HepG2 (cell line): ENCODE results near the gene MSS51. TPM values are rescaled to one million over a fixed set of nuclear protein-coding genes. Genes with fewer than 3 reads are reported as not detected.
A peak's percentile ranks its signal among the peaks of the same experiment; 100 is the strongest.

Experiments used
- HMG20B ChIP-seq: conservative IDR thresholded peaks from 2 replicates; pipeline ENCODE4 v1.6.1; 2016; ENCODE audit warnings: missing genetic modification reagents, missing compliant biosample characterization
- KAT8 ChIP-seq: IDR thresholded peaks from 2 replicates; pipeline ENCODE4 v1.6.1; 2016; ENCODE audit warnings: missing genetic modification reagents, missing compliant biosample characterization
- KDM6A ChIP-seq: IDR thresholded peaks from 2 replicates; pipeline ENCODE4 v1.6.1; 2016; ENCODE audit warnings: low read depth
- PHF5A ChIP-seq: IDR thresholded peaks from one replicate; pipeline ENCODE4 v1.6.1; 2018; ENCODE audit warnings: low read depth, missing genetic modification reagents; ENCODE audit not compliant: unreplicated experiment
- SKI ChIP-seq: fragments of 450-650 bp; IDR thresholded peaks from one replicate; pipeline ENCODE4 v1.6.1; 2018; ENCODE audit warnings: mild to moderate bottlenecking; ENCODE audit not compliant: partially characterized antibody
- SNAI1 ChIP-seq: sonication (generic); formaldehyde crosslinking; IDR thresholded peaks from 2 replicates; pipeline ENCODE4 v1.5.0; 2020; ENCODE audit warnings: mild to moderate bottlenecking, missing genetic modification reagents, borderline replicate concordance
- TRIM24 ChIP-seq: sonication (generic); formaldehyde crosslinking; IDR thresholded peaks from 2 replicates; pipeline ENCODE4 v1.8.0; 2022; ENCODE audit warnings: mild to moderate bottlenecking, missing genetic modification reagents
- ZNF563 ChIP-seq: sonication (generic); formaldehyde crosslinking; IDR thresholded peaks from 2 replicates; pipeline ENCODE4 v1.8.0; 2022; ENCODE audit warnings: mild to moderate bottlenecking, moderate library complexity, missing genetic modification reagents
- ZNF703 ChIP-seq: sonication (generic); formaldehyde crosslinking; IDR thresholded peaks from 2 replicates; pipeline ENCODE4 v1.5.1; 2020; ENCODE audit warnings: missing genetic modification reagents, mild to moderate bottlenecking, moderate library complexity, borderline replicate concordance
- ZNF768 ChIP-seq: sonication (generic); formaldehyde crosslinking; IDR thresholded peaks from 2 replicates; pipeline ENCODE4 v1.4.0; 2020; ENCODE audit warnings: missing genetic modification reagents
- ZNF788 ChIP-seq: sonication (generic); formaldehyde crosslinking; IDR thresholded peaks from 2 replicates; pipeline ENCODE4 v1.5.0; 2020; ENCODE audit warnings: mild to moderate bottlenecking, missing genetic modification reagents, borderline replicate concordance
- ZNF83 ChIP-seq: sonication (generic); formaldehyde crosslinking; IDR thresholded peaks from 2 replicates; pipeline ENCODE4 v1.4.0; 2020; ENCODE audit warnings: missing genetic modification reagents, mild to moderate bottlenecking, borderline replicate concordance
- ZNF841 ChIP-seq: sonication (generic); formaldehyde crosslinking; IDR thresholded peaks from 2 replicates; pipeline ENCODE4 v1.8.1; 2023; ENCODE audit warnings: missing genetic modification reagents, borderline replicate concordance
- polyA plus RNA-seq, 8 experiments: library from polyadenylated mRNA; depleted of rRNA in 3 of 8; stranded (reverse) in 7 of 8; unstranded in 1 of 8; fragments of >200 nt; fragmentation: Illumina TruSeq in 4 of 8; extraction: Trizol in 4 of 8; gene quantifications; 2 replicates each; pipeline versions ENCODE4 v1.2.1 to v1.2.3, GENCODE V29; 2011 to 2016; ENCODE audit warnings: low read depth in 4 of 8, missing spikeins in 1 of 8, mixed read lengths in 1 of 8; ENCODE audit not compliant: insufficient read depth in 1 of 8
- total RNA-seq, 5 experiments: library from RNA; depleted of rRNA; stranded (reverse); fragments of >200 nt; fragmentation: Illumina TruSeq; extraction: Trizol; gene quantifications; 2 replicates each; pipeline ENCODE4 v1.2.3, GENCODE V29; 2016; ENCODE audit warnings: low read depth in 1 of 5
- TF ChIP-seq, protein P1 (sequence below): sonication (generic); formaldehyde crosslinking; IDR thresholded peaks from 2 replicates; pipeline ENCODE4 v1.8.0; 2023; ENCODE audit warnings: mild to moderate bottlenecking, missing genetic modification reagents
- TF ChIP-seq, protein P2 (sequence below): sonication (generic); formaldehyde crosslinking; IDR thresholded peaks from 2 replicates; pipeline ENCODE4 v1.5.1; 2020; ENCODE audit warnings: mild to moderate bottlenecking, missing genetic modification reagents, borderline replicate concordance
- TF ChIP-seq, protein P3 (sequence below): sonication (generic); formaldehyde crosslinking; IDR thresholded peaks from 2 replicates; pipeline ENCODE4 v1.5.0; 2020; ENCODE audit warnings: mild to moderate bottlenecking, missing genetic modification reagents, borderline replicate concordance
- TF ChIP-seq, protein P4 (sequence below): sonication (generic); formaldehyde crosslinking; conservative IDR thresholded peaks from 2 replicates; pipeline ENCODE4 v1.4.0; 2020; ENCODE audit warnings: missing genetic modification reagents

MSS51 gene
- total and polyA plus RNA-seq, 2 of the 13 experiments (the other 11 are each of a cell fraction or from before 2014, with no cell fraction given), result 0.91 to 2.4 TPM

DNA sequence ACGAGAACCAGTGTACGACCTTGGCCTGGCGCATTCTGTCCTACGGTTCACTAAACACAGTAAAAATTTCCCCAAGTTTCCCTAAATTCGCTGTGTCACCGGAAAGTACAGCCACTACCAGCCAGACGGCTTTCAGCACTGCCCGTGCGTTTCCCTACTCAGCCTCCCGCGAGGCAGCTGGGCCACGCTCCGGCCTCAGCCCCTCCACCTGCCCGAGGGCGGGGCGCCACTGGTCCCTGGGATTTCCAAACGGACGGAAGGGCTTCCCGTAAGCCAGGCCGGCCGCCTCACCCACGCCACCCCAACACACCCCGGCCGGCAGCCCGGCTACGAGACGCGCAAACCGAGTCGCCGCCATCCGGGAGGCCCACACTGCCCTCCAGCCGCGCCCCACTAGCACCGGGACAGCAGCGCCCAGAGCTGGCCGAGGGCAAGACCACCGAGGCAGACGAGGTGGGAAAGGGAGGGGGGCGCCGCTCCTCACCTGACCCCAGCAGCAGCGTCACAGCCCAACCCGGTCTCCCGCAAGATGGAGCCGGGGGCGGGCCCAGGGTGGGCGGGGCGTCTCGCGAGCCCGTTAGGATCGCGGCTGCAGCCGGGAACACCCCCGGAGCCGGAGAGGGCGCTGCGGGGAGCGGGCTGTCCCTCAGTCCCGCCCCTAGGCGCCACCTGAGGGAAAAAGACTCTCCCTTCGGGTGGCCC is 19.7 kb downstream of the MSS51 start, which contains the start of gene ANXA7 (continued):
- TF ChIP-seq, protein P1, sequence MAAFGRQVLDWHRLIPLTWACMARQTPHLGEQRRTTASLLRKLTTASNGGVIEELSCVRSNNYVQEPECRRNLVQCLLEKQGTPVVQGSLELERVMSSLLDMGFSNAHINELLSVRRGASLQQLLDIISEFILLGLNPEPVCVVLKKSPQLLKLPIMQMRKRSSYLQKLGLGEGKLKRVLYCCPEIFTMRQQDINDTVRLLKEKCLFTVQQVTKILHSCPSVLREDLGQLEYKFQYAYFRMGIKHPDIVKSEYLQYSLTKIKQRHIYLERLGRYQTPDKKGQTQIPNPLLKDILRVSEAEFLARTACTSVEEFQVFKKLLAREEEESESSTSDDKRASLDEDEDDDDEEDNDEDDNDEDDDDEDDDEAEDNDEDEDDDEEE (CRISPR knock-in tag), result peak; percentile 22; the same call in 1 of the 2 replicates
- TF ChIP-seq ZNF841 (CRISPR knock-in tag), result no peak; the same call in 1 of the 2 replicates
- TF ChIP-seq ZNF768 (CRISPR knock-in tag), result peak; percentile 61; the same call in 1 of the 2 replicates
- TF ChIP-seq ZNF563 (CRISPR knock-in tag), result peak; percentile 69; the same call in 1 of the 2 replicates
- peak; percentile 70; the same call in 1 of the 2 replicates for TF ChIP-seq SNAI1 (CRISPR knock-in tag)
- TF ChIP-seq SKI, result peak; percentile 54
- peak; percentile 80 for TF ChIP-seq KAT8 (CRISPR knock-in tag)
- TF ChIP-seq ZNF788 (CRISPR knock-in tag), result peak; percentile 58; the same call in 1 of the 2 replicates
- TF ChIP-seq KDM6A (CRISPR knock-in tag), result no peak
- peak; percentile 52 for TF ChIP-seq PHF5A (CRISPR knock-in tag)
- no peak for TF ChIP-seq HMG20B (CRISPR knock-in tag)
- TF ChIP-seq, protein P2, sequence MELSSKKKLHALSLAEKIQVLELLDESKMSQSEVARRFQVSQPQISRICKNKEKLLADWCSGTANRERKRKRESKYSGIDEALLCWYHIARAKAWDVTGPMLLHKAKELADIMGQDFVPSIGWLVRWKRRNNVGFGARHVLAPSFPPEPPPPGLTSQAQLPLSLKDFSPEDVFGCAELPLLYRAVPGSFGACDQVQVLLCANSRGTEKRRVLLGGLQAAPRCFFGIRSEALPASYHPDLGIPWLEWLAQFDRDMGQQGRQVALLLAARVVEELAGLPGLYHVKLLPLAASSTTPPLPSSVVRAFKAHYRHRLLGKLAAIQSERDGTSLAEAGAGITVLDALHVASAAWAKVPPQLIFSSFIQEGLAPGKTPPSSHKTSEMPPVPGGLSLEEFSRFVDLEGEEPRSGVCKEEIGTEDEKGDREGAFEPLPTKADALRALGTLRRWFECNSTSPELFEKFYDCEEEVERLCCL (CRISPR knock-in tag), result 0 out of 2 replicates have a peak, but pooled peaks have one; percentile 34
- TF ChIP-seq, protein P3, sequence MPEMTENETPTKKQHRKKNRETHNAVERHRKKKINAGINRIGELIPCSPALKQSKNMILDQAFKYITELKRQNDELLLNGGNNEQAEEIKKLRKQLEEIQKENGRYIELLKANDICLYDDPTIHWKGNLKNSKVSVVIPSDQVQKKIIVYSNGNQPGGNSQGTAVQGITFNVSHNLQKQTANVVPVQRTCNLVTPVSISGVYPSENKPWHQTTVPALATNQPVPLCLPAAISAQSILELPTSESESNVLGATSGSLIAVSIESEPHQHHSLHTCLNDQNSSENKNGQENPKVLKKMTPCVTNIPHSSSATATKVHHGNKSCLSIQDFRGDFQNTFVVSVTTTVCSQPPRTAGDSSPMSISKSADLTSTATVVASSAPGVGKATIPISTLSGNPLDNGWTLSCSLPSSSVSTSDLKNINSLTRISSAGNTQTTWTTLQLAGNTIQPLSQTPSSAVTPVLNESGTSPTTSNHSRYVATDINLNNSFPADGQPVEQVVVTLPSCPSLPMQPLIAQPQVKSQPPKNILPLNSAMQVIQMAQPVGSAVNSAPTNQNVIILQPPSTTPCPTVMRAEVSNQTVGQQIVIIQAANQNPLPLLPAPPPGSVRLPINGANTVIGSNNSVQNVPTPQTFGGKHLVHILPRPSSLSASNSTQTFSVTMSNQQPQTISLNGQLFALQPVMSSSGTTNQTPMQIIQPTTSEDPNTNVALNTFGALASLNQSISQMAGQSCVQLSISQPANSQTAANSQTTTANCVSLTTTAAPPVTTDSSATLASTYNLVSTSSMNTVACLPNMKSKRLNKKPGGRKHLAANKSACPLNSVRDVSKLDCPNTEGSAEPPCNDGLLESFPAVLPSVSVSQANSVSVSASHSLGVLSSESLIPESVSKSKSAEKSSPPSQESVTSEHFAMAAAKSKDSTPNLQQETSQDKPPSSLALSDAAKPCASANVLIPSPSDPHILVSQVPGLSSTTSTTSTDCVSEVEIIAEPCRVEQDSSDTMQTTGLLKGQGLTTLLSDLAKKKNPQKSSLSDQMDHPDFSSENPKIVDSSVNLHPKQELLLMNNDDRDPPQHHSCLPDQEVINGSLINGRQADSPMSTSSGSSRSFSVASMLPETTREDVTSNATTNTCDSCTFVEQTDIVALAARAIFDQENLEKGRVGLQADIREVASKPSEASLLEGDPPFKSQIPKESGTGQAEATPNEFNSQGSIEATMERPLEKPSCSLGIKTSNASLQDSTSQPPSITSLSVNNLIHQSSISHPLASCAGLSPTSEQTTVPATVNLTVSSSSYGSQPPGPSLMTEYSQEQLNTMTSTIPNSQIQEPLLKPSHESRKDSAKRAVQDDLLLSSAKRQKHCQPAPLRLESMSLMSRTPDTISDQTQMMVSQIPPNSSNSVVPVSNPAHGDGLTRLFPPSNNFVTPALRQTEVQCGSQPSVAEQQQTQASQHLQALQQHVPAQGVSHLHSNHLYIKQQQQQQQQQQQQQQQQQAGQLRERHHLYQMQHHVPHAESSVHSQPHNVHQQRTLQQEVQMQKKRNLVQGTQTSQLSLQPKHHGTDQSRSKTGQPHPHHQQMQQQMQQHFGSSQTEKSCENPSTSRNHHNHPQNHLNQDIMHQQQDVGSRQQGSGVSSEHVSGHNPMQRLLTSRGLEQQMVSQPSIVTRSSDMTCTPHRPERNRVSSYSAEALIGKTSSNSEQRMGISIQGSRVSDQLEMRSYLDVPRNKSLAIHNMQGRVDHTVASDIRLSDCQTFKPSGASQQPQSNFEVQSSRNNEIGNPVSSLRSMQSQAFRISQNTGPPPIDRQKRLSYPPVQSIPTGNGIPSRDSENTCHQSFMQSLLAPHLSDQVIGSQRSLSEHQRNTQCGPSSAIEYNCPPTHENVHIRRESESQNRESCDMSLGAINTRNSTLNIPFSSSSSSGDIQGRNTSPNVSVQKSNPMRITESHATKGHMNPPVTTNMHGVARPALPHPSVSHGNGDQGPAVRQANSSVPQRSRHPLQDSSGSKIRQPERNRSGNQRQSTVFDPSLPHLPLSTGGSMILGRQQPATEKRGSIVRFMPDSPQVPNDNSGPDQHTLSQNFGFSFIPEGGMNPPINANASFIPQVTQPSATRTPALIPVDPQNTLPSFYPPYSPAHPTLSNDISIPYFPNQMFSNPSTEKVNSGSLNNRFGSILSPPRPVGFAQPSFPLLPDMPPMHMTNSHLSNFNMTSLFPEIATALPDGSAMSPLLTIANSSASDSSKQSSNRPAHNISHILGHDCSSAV, result 0 out of 2 replicates have a peak, but pooled peaks have one; percentile 60
- TF ChIP-seq, protein P4, sequence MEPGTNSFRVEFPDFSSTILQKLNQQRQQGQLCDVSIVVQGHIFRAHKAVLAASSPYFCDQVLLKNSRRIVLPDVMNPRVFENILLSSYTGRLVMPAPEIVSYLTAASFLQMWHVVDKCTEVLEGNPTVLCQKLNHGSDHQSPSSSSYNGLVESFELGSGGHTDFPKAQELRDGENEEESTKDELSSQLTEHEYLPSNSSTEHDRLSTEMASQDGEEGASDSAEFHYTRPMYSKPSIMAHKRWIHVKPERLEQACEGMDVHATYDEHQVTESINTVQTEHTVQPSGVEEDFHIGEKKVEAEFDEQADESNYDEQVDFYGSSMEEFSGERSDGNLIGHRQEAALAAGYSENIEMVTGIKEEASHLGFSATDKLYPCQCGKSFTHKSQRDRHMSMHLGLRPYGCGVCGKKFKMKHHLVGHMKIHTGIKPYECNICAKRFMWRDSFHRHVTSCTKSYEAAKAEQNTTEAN (CRISPR knock-in tag), result no peak
- TF ChIP-seq ZNF703 (CRISPR knock-in tag), result 0 out of 2 replicates have a peak, but pooled peaks have one; percentile 26
- TF ChIP-seq TRIM24 (CRISPR knock-in tag), result no peak
- peak; percentile 70; the same call in 1 of the 2 replicates for TF ChIP-seq ZNF83 (CRISPR knock-in tag)
